ENCODE results near the gene PTPRN2.

DNA sequence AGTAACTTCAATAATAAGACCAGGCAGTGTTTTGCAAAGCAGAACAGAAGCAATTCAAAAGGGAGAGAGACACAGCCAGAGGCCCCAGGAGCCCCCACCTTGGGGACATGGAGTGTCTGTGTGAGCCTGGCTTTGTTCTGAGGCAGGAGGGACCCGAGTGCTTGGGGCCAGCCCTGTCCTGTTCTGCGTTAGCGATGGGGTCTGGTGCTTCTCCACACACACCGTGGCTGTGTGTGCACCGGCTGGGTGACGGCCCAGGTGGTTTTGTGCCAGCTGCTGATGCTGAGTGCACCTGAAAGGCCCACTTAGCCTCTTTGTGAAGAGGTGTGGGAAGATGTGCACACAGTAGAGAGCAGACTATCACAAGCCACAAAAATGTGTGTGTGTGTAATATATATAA is 781.9 kb downstream of the PTPRN2 start:
- TF ChIP-seq, protein P1, sequence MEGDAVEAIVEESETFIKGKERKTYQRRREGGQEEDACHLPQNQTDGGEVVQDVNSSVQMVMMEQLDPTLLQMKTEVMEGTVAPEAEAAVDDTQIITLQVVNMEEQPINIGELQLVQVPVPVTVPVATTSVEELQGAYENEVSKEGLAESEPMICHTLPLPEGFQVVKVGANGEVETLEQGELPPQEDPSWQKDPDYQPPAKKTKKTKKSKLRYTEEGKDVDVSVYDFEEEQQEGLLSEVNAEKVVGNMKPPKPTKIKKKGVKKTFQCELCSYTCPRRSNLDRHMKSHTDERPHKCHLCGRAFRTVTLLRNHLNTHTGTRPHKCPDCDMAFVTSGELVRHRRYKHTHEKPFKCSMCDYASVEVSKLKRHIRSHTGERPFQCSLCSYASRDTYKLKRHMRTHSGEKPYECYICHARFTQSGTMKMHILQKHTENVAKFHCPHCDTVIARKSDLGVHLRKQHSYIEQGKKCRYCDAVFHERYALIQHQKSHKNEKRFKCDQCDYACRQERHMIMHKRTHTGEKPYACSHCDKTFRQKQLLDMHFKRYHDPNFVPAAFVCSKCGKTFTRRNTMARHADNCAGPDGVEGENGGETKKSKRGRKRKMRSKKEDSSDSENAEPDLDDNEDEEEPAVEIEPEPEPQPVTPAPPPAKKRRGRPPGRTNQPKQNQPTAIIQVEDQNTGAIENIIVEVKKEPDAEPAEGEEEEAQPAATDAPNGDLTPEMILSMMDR (IDR thresholded peaks at IDR 0.05), result no peak
- TF ChIP-seq ZFX (IDR thresholded peaks at IDR 0.05; ENCODE audit: borderline replicate concordance), result no peak
